DMS153 (cell line): Measurements from ENCODE around the gene LARP1.
A peak's percentile ranks its signal among the peaks of the same experiment; 100 is the strongest.

Source experiments
- DNase-seq: peaks from one replicate; lab custom pipeline; 2025; lab: John Stamatoyannopoulos, UW

LARP1 gene

GRCh38 chr5:154858297-154858971 is 103.3 kb downstream of the LARP1 start, which contains the start of gene CNOT8:
CNOT8 (plus strand) TSS chr5:154858627; CDS start chr5:154863279, 4,652 bp downstream.
- DNase-seq = peak; percentile 80

GRCh38 chr5:154858972-154859871 is 104.0 kb downstream of the LARP1 start:
- no peak for DNase-seq

- DNase-seq = no peak
These were observed 104.9 kb downstream of the LARP1 start for GRCh38 chr5:154860123-154860522.

DNA sequence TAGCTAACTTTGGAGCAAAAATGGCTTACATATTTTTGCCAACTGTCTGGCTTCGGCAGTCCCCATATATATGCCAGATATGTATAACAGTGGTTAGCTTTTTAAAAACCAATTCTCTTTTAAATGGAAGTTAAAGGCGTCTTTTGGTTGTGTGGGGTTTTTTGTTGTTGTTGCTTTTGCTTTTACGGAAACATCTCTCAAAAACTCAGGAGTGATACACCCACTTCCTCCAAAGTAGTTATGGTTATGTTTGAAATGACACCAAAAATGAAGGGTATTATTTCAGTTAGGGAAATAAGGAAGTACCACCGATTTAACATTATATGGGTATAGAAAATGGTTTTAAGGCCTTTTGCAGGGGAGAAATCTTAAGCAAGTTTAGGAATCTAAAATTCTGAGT is 105.6 kb downstream of the LARP1 start:
- no peak for DNase-seq

GRCh38 chr5:154861946-154862345 is 106.8 kb downstream of the LARP1 start:
- DNase-seq = no peak

GRCh38 chr5:154862766-154863165 is 107.6 kb downstream of the LARP1 start:
- no peak for DNase-seq

- DNase-seq = no peak
These were observed 108.3 kb downstream of the LARP1 start for GRCh38 chr5:154863291-154864080.

GRCh38 chr5:154865466-154866184 is 110.4 kb downstream of the LARP1 start:
- no peak for DNase-seq

DNA sequence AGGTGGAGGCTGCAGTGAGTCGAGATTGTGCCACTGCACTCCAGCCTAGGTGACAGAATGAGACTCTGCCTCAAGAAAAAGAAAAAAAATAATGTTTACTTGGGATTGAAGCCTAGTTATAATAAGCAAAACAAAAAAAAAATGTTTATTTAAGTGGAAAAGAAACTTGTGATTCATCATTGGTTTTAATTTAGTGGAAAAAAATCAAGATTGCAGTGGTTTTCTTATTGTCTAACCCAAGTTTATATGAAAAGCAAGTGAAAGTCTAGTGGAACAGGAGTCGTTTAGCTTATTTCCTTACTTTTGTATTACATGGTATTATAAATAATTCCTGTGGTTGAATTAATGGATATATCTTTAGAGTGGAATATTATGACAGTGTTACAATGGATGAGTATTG is 111.7 kb downstream of the LARP1 start:
- no peak for DNase-seq
